Astrocyte (in vitro differentiated cells and primary cell): ENCODE results near the gene AMPH. TPM values are rescaled to one million over a fixed set of nuclear protein-coding genes. Genes with fewer than 3 reads are reported as not detected.

ENCODE experiments used
- DNase-seq: peaks from one replicate; pipeline ENCODE4 v3.0.0-alpha.2; 2010; ENCODE audit warnings: low read depth
- FAIRE-seq: peaks from 2 replicates; lab custom pipeline; 2011; peaks lifted over from hg19 to GRCh38; lab: Jason Lieb, UNC
- H2AFZ ChIP-seq: 2 replicates; pipeline ENCODE4 v1.6.0; 2012; ENCODE audit warnings: low read depth, low read length, inconsistent platforms
- H3K27ac ChIP-seq: 2 replicates; pipeline ENCODE4 v1.5.1; 2011; ENCODE audit warnings: low read depth, low read length, inconsistent platforms
- H3K27me3 ChIP-seq: 2 replicates; pipeline ENCODE4 v1.6.0; 2011; ENCODE audit warnings: low read length, inconsistent platforms; ENCODE audit not compliant: insufficient read depth
- H3K36me3 ChIP-seq: 2 replicates; pipeline ENCODE4 v1.5.1; 2011; ENCODE audit warnings: low read length, inconsistent platforms; ENCODE audit not compliant: insufficient read depth
- H3K4me1 ChIP-seq: 2 replicates; pipeline ENCODE4 v1.5.1; 2011; ENCODE audit warnings: low read length, inconsistent platforms; ENCODE audit not compliant: insufficient read depth
- H3K4me2 ChIP-seq: 2 replicates; pipeline ENCODE4 v1.6.0; 2012; ENCODE audit warnings: low read length, inconsistent platforms
- H3K4me3 ChIP-seq: 2 replicates; pipeline ENCODE4 v1.5.1; 2011; ENCODE audit warnings: low read depth, mild to moderate bottlenecking, low read length, inconsistent platforms; ENCODE audit not compliant: insufficient read depth
- H3K79me2 ChIP-seq: 2 replicates; pipeline ENCODE4 v1.6.0; 2012; ENCODE audit warnings: mild to moderate bottlenecking, low read length, inconsistent platforms; ENCODE audit not compliant: insufficient read depth
- H3K9ac ChIP-seq: 2 replicates; pipeline ENCODE4 v1.6.0; 2012; ENCODE audit warnings: mild to moderate bottlenecking, low read length, inconsistent platforms
- H3K9me3 ChIP-seq: 2 replicates; pipeline ENCODE4 v1.5.1; 2012; ENCODE audit warnings: low read depth, mild to moderate bottlenecking, low read length, inconsistent platforms; ENCODE audit not compliant: insufficient read depth
- H4K20me1 ChIP-seq: 2 replicates; pipeline ENCODE4 v1.6.0; 2012; ENCODE audit warnings: low read length, inconsistent platforms; ENCODE audit not compliant: insufficient read depth
- H3K27ac Mint-ChIP-seq: one replicate; pipeline ENCODE4 v1.8.0; 2021; ENCODE audit warnings: mild to moderate bottlenecking, mixed read lengths; ENCODE audit not compliant: unreplicated experiment
- H3K27me3 Mint-ChIP-seq: one replicate; pipeline ENCODE4 v1.8.0; 2021; ENCODE audit warnings: low read depth, mixed read lengths; ENCODE audit not compliant: unreplicated experiment
- H3K36me3 Mint-ChIP-seq: one replicate; pipeline ENCODE4 v1.8.0; 2021; ENCODE audit warnings: low read depth, mixed read lengths; ENCODE audit not compliant: unreplicated experiment
- H3K4me1 Mint-ChIP-seq: one replicate; pipeline ENCODE4 v1.8.0; 2021; ENCODE audit warnings: low read depth, mixed read lengths; ENCODE audit not compliant: unreplicated experiment
- H3K4me3 Mint-ChIP-seq: one replicate; pipeline ENCODE4 v1.8.0; 2021; ENCODE audit warnings: mild to moderate bottlenecking, moderate library complexity, mixed read lengths; ENCODE audit not compliant: unreplicated experiment
- H3K9me3 Mint-ChIP-seq: one replicate; pipeline ENCODE4 v1.8.0; 2021; ENCODE audit warnings: mild to moderate bottlenecking, mixed read lengths; ENCODE audit not compliant: unreplicated experiment
- EZH2 ChIP-seq: IDR thresholded peaks from 2 replicates; pipeline ENCODE4 v1.6.1; 2012; ENCODE audit warnings: mild to moderate bottlenecking, low read length, inconsistent platforms; ENCODE audit not compliant: insufficient read depth
- total RNA-seq: library from RNA; stranded (reverse); gene quantifications from 2 replicates; pipeline ENCODE4 v1.2.1, GENCODE V29; 2021
- TF ChIP-seq, protein P1 (sequence below): IDR thresholded peaks from 2 replicates; pipeline ENCODE4 v1.5.1; 2011; ENCODE audit warnings: low read depth, mild to moderate bottlenecking, inconsistent platforms, low read length, moderate library complexity; ENCODE audit not compliant: insufficient read depth

Gene AMPH
- total RNA-seq, 1 donor from 2014 or later = 2.9 TPM

DNA sequence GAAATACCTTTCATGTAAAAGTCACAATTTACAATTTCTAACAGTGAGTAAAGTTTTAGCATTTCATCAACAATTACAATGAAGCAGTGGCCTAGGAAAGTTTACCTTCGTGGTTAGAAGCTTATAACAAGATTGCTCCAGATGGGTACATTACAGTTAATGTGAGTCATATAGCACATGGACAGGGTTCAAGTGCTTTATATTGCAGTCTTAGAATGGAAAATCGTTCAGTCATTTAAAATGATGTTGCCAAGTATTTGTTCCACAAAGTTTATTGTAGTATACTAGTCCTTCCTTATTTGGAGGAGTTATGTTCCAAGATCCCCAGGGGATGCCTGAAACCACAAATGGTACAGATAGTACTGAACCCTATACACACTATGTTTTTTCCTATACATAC, 183.1 kb downstream of the AMPH start:
- H3K4me1 ChIP-seq = no peaks in the 10 kb centered on the region
- no peaks in the 10 kb centered on the region for H3K27me3 Mint-ChIP-seq
- H3K36me3 Mint-ChIP-seq = no peaks in the 10 kb centered on the region
- no peak overlapping the region for H3K4me3 ChIP-seq
- TF ChIP-seq, protein P1, sequence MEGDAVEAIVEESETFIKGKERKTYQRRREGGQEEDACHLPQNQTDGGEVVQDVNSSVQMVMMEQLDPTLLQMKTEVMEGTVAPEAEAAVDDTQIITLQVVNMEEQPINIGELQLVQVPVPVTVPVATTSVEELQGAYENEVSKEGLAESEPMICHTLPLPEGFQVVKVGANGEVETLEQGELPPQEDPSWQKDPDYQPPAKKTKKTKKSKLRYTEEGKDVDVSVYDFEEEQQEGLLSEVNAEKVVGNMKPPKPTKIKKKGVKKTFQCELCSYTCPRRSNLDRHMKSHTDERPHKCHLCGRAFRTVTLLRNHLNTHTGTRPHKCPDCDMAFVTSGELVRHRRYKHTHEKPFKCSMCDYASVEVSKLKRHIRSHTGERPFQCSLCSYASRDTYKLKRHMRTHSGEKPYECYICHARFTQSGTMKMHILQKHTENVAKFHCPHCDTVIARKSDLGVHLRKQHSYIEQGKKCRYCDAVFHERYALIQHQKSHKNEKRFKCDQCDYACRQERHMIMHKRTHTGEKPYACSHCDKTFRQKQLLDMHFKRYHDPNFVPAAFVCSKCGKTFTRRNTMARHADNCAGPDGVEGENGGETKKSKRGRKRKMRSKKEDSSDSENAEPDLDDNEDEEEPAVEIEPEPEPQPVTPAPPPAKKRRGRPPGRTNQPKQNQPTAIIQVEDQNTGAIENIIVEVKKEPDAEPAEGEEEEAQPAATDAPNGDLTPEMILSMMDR = no peak
- TF ChIP-seq EZH2 = no peak
- H3K4me2 ChIP-seq = no peak overlapping the region
- H3K27me3 ChIP-seq = no peaks in the 10 kb centered on the region
- DNase-seq = peak; percentile 60
- no peak overlapping the region for H3K27ac ChIP-seq
- no peak overlapping the region for H3K27ac Mint-ChIP-seq
- H3K9ac ChIP-seq = no peak overlapping the region
- no peaks in the 10 kb centered on the region for H4K20me1 ChIP-seq
- H3K9me3 ChIP-seq = no peaks in the 10 kb centered on the region
- no peaks in the 10 kb centered on the region for H3K36me3 ChIP-seq
- H2AFZ ChIP-seq = no peak overlapping the region
- H3K4me1 Mint-ChIP-seq = peaks cover 4% of the 10 kb centered on the region
- H3K4me3 Mint-ChIP-seq = no peak overlapping the region
- no peaks in the 10 kb centered on the region for H3K79me2 ChIP-seq
- no peak for FAIRE-seq
- no peaks in the 10 kb centered on the region for H3K9me3 Mint-ChIP-seq

DNA sequence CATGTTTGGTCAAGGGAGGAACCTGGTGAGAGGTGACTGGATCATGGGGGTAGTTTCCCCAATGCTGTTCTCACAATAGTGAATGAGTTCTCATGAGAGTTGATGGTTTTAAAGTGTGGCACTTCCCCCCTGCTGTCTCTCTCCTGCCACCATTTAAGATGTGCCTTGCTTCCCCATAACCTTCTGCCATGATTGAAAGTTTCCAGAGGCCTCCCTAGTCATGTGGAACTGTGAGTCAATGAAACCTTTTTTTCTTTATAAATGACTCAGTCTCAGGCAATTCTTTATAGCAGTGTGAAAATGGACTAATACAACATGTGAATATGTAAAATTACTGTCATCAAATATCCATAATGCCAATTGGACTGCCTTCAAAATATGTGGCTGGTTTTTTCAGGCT, 192.2 kb downstream of the AMPH start:
- no peaks in the 10 kb centered on the region for H3K4me1 Mint-ChIP-seq
- no peak overlapping the region for H3K27ac Mint-ChIP-seq
- Histone ChIP-seq H3K27me3 (no peaks in the 10 kb centered on the region), H3K4me1 (no peaks in the 10 kb centered on the region), H3K27ac (no peak overlapping the region), H3K79me2 (no peaks in the 10 kb centered on the region), H2AFZ (no peak overlapping the region), H4K20me1 (no peaks in the 10 kb centered on the region), H3K4me3 (no peak overlapping the region), H3K9ac (no peak overlapping the region), H3K9me3 (no peaks in the 10 kb centered on the region), H3K4me2 (no peak overlapping the region), H3K36me3 (no peaks in the 10 kb centered on the region)
- H3K36me3 Mint-ChIP-seq = no peaks in the 10 kb centered on the region
- no peaks in the 10 kb centered on the region for H3K9me3 Mint-ChIP-seq
- no peak overlapping the region for H3K4me3 Mint-ChIP-seq
- DNase-seq = no peak
- FAIRE-seq = no peak
- no peaks in the 10 kb centered on the region for H3K27me3 Mint-ChIP-seq
- TF ChIP-seq EZH2 = no peak
- TF ChIP-seq, protein P1 = no peak

- Mint-ChIP-seq H3K9me3 (no peaks in the 10 kb centered on the region), H3K27me3 (peaks cover 2% of the 10 kb centered on the region), H3K4me1 (no peaks in the 10 kb centered on the region), H3K4me3 (no peak overlapping the region), H3K27ac (no peak overlapping the region), H3K36me3 (no peaks in the 10 kb centered on the region)
- TF ChIP-seq, protein P1 = no peak
- no peak for TF ChIP-seq EZH2
- FAIRE-seq (no peak), DNase-seq (no peak)
- H4K20me1 ChIP-seq = no peaks in the 10 kb centered on the region
- no peaks in the 10 kb centered on the region for H3K79me2 ChIP-seq
- H3K27me3 ChIP-seq = no peaks in the 10 kb centered on the region
- no peaks in the 10 kb centered on the region for H3K4me1 ChIP-seq
- no peak overlapping the region for H3K4me3 ChIP-seq
- H3K36me3 ChIP-seq = no peaks in the 10 kb centered on the region
- no peak overlapping the region for H2AFZ ChIP-seq
- H3K4me2 ChIP-seq = no peak overlapping the region
- no peak overlapping the region for H3K9ac ChIP-seq
- no peak overlapping the region for H3K27ac ChIP-seq
- H3K9me3 ChIP-seq = no peaks in the 10 kb centered on the region
These were observed 198.5 kb downstream of the AMPH start for GRCh38 chr7:38432671-38433070.
